CD4-positive, alpha-beta T cell treated with Interleukin-6 at 100 ng/mL for 8 hours (primary cell): ENCODE results near the gene EIF6.
"Not testable (repeated sequence)": the region's sequence is repeated elsewhere in the genome, so short reads cannot be mapped to it uniquely, and the experiment has no call there.

ENCODE experiments used
- DNase-seq: peaks from one replicate; pipeline ENCODE4 v3.0.0-alpha.2; 2020; ENCODE audit warnings: mixed read lengths, low spot score

EIF6 gene

DNA sequence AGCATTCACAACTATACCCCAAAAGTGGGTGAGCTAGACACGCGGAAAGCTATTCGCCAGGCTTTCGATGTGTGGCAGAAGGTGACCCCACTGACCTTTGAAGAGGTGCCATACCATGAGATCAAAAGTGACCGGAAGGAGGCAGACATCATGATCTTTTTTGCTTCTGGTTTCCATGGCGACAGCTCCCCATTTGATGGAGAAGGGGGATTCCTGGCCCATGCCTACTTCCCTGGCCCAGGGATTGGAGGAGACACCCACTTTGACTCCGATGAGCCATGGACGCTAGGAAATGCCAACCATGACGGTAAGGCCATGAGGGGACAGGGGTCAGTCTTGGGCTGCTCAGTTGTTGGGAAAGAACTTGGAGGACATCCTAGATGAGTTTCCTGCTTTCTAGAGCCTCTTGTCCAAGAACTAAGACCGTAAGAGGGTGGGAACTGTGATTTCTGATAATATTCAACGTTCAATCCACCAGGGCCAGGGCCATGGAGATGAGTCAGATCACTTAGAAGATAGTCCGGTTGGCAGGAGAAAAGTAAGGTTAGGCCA is 30.0 kb downstream of the EIF6 start:
- DNase-seq: no peak

DNA sequence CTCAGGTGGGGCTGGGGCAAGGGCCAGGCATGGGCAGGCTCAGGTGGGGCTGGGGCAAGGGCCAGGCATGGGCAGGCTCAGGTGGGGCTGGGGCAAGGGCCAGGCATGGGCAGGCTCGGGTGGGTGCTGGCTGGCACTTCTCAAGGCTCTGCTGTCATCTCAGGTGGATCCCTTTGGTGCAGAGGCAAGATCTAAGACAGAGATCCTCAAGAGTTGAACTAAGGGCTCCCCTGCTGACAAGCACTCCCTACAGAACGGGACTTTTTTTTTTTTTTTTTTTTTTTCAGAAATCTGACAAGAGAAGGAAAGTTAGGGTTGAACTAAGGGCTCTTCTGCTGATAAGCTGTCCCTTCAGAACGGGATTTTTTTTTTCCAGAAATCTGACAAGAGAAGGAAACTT is 31.6 kb downstream of the EIF6 start:
- DNase-seq: no peak

GRCh38 chr20:35252598-35252997 is 32.0 kb downstream of the EIF6 start:
- not testable (repeated sequence) for DNase-seq

DNA sequence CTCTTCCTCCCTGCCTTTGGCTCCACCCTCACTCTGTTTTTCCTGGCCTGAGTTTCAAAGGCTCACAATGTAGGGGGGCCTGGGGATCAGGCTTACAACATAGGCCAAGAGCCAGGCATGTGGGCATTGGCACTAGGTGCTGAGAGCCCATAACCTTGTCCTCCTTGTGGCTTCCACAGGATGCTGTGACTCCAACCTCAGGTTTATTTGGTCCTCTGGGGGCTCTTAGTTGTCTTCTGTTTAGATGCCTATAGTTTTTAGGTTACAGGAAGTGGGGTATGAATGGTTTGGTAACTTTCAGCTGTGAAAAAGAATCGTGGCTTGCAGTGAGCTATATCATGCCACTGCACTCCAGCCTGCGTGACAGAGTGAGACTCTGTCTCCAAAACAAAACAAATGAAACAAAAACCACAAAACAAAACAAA is 32.5 kb downstream of the EIF6 start:
- DNase-seq: peak; percentile 39

GRCh38 chr20:35251613-35251940 is 33.0 kb downstream of the EIF6 start:
- no peak for DNase-seq

DNA sequence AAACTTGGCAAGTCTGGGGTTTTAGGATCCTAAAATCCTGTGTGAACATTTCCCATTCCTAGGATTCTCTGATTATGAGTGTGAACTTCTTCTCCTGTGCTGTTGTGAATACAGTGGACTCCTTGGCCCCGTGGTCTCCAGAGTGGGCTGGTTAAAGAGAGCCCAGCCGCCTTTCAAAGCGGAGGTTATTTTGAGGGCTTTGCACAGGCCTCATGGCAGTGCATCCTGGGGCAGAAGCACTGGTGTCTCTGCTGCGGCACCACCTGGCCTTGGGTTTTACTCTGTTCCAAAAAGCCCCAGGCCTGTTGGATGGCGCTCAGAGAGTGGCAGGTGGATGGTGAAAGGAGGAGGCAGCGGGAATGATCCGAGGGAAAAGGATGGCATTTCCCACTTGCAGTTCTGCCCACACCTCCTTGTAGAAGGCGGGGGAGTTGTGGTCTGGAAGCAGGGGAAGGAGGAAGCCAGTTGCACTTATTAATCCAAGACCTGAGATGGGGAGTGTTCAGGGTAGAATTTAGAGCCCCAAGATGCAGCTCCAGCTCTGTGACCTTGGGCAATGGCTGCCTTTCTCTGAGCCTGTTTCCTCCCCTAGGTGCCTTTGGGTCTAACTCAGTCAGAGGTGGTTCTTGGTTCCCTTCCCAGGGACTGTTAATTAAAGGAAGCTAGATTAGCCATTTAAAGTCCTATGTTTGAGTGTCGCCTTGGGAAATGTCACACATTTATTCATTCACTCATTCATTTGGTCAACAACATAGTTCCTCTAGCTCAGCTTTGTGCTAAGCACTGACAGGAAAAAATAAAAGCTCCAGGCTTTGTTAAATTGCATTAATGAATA is 35.7 kb downstream of the EIF6 start:
- no peak for DNase-seq

- no peak for DNase-seq
Observed at GRCh38 chr20:35246723-35247122, 37.8 kb downstream of the EIF6 start.

GRCh38 chr20:35243986-35244385 is 40.6 kb downstream of the EIF6 start:
- no peak for DNase-seq

GRCh38 chr20:35243317-35243716 is 41.3 kb downstream of the EIF6 start:
- no peak for DNase-seq

- no peak for DNase-seq
Observed at GRCh38 chr20:35240811-35241293, 43.7 kb downstream of the EIF6 start.

DNA sequence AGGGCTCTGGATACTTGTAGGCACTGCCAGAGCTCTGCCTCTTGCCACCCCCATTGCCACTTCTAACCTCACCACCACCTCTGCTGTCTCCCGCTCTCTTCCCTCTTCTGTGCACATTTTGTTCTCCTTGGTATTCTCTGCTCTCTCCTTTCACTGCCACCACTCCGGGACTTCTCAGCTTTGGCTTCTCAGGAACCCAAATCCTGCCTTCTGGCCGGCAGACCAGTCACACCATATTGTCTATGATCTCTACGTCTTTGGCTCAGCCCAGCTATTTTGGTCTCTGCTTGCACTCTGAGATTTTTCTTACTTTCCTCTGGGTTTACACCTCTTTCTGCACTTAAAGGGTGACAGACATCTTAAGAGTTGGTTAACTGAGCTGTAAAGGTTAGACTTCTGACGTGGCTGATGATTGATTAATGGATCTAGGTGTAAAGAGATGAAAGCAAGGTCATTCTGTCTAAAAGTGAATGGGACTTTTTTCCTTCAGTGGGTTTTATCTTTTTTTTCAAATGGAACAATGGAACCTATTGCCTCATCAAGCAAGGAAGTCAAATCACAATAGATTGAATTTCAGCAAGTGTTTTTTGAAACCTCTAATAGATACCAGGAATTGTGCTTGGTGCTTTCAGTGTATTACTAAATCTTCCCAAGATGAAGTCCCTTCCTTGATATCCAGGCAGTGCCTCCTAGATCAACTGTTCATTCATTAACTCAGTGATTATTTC is 44.3 kb downstream of the EIF6 start:
- no peak for DNase-seq

GRCh38 chr20:35238735-35239134 is 45.8 kb downstream of the EIF6 start:
- no peak for DNase-seq

GRCh38 chr20:35238170-35238569 is 46.4 kb downstream of the EIF6 start:
- DNase-seq: no peak

- no peak for DNase-seq
Observed at GRCh38 chr20:35237486-35237885, 47.1 kb downstream of the EIF6 start.

GRCh38 chr20:35235881-35236280 is 48.7 kb downstream of the EIF6 start:
- DNase-seq: no peak

DNA sequence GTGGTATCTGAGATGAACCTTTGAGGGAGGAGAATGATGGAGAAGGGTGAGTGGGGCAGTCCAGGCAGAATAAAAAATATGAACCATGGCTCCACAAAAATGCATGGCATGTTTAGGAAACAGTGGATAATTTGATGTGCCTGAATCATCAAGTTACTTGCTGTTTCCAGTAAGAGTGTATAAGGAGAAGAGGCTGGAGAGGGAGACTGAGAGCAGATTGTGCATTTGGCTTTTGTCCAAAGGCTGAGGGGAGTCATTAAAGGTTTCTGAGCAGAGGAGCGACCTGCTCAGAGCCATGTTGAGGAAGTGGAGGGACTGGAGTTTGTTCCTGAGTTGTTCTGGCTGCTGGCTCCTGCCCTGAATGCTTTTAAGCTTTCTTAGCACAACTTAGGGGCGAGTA is 52.0 kb downstream of the EIF6 start:
- no peak for DNase-seq
